ENCODE results near the gene TNRC6B.

The TNRC6B gene

GRCh38 chr22:40204321-40205116 is 26.8 kb downstream of the TNRC6B start:
- peak; percentile 46 for DNase-seq (ENCODE audit: extremely low read depth, low read depth)
- no peak for TF ChIP-seq CTCF (IDR thresholded peaks at IDR 0.05; ENCODE audit: low read depth, low read length)

- TF ChIP-seq CTCF (IDR thresholded peaks at IDR 0.05; ENCODE audit: low read depth, low read length): no peak
- DNase-seq (ENCODE audit: extremely low read depth, low read depth): no peak
These were observed 28.8 kb downstream of the TNRC6B start for GRCh38 chr22:40206561-40206960.

- TF ChIP-seq CTCF (IDR thresholded peaks at IDR 0.05; ENCODE audit: low read depth, low read length): no peak
- no peak for DNase-seq (ENCODE audit: extremely low read depth, low read depth)
These were observed 33.1 kb downstream of the TNRC6B start for GRCh38 chr22:40210818-40211217.

- no peak for DNase-seq (ENCODE audit: extremely low read depth, low read depth)
- TF ChIP-seq CTCF (IDR thresholded peaks at IDR 0.05; ENCODE audit: low read depth, low read length): no peak
These were observed 33.8 kb downstream of the TNRC6B start for GRCh38 chr22:40211476-40212054.

- TF ChIP-seq CTCF (IDR thresholded peaks at IDR 0.05; ENCODE audit: low read depth, low read length): no peak
- DNase-seq (ENCODE audit: extremely low read depth, low read depth): no peak
These were observed 34.4 kb downstream of the TNRC6B start for GRCh38 chr22:40212121-40212520.

GRCh38 chr22:40213478-40213877 is 35.8 kb downstream of the TNRC6B start:
- no peak for TF ChIP-seq CTCF (IDR thresholded peaks at IDR 0.05; ENCODE audit: low read depth, low read length)
- no peak for DNase-seq (ENCODE audit: extremely low read depth, low read depth)

- DNase-seq (ENCODE audit: extremely low read depth, low read depth): no peak
- TF ChIP-seq CTCF (IDR thresholded peaks at IDR 0.05; ENCODE audit: low read depth, low read length): no peak
These were observed 37.5 kb downstream of the TNRC6B start for GRCh38 chr22:40215266-40215665.

Data from AG09319 (cell line).